Measurements from ENCODE around the gene RNF43. TPM values are rescaled to one million over a fixed set of nuclear protein-coding genes. Genes with fewer than 3 reads are reported as not detected.

The RNF43 gene
- total and polyA plus RNA-seq, 2 of the 13 experiments (the other 11 are each of a cell fraction or from before 2014, with no cell fraction given) = 31.0 to 53.4 TPM

DNA sequence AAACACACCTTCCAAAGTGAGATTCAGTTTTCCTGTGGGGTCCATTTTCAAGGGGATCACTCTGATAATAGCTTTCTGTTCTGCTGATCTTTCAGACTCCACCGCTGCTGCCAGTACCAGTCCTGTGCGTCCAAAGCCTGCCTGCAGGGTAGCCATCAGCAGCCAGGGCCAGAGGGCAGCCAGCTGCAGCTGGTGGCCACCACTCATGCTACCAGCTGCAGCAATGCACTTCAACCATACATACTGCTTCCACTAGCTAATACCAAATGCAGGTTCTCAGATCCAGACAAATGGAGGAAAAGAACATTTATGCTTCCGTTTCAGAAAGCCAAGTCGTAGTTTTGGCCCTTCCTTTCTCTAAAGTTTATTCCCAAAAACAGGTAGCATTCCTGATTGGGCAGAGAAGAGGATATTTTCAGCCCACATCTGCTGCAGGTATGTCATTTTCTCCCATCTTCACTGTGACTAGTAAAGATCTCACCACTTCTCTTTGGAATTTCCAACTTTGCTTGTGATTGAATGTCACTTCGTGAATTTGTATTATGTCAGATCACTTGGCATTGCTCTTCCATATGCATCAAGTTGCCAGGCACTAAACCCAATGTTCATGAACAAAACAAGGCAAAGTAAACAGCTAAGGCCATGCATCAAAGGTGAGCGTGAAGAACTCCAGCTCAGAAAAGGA lies 1.8 kb downstream of the RNF43 start (continued):
- TF ChIP-seq REST (IDR thresholded peaks at IDR 0.05; ENCODE audit: borderline replicate concordance in 1 of 2, low read depth in 1 of 2, low read length in 2 of 2) (no peak), PRPF4 (IDR thresholded peaks at IDR 0.05; ENCODE audit: low read depth, low read length, poor library complexity, severe bottlenecking) (no peak), ZNF230 (CRISPR knock-in tag; IDR thresholded peaks at IDR 0.05) (no peak), RCOR2 (CRISPR knock-in tag; IDR thresholded peaks at IDR 0.05) (no peak), PAWR (CRISPR knock-in tag; IDR thresholded peaks at IDR 0.05; ENCODE audit: borderline replicate concordance) (no peak), FOSL1 (CRISPR knock-in tag; IDR thresholded peaks at IDR 0.05; ENCODE audit: borderline replicate concordance) (no peak), HOXA3 (CRISPR knock-in tag; IDR thresholded peaks at IDR 0.05) (peak; percentile 45), ZNF124 (CRISPR knock-in tag; IDR thresholded peaks at IDR 0.05) (peak; percentile 33; the same call in 1 of the 2 replicates), ZNF883 (CRISPR knock-in tag; IDR thresholded peaks at IDR 0.05; ENCODE audit: not compliant biosample characterization) (no peak), ZFP41 (CRISPR knock-in tag; IDR thresholded peaks at IDR 0.05; ENCODE audit: borderline replicate concordance) (no peak), ZNF713 (CRISPR knock-in tag; IDR thresholded peaks at IDR 0.05) (no peak), GTF3A (CRISPR knock-in tag; conservative IDR thresholded peaks at IDR 0.05) (no peak), SNAPC4 (CRISPR knock-in tag; IDR thresholded peaks at IDR 0.05) (no peak), ZBTB7B (CRISPR knock-in tag; IDR thresholded peaks at IDR 0.05) (peak; percentile 30; the same call in 1 of the 2 replicates)
- TF ChIP-seq, protein P1, sequence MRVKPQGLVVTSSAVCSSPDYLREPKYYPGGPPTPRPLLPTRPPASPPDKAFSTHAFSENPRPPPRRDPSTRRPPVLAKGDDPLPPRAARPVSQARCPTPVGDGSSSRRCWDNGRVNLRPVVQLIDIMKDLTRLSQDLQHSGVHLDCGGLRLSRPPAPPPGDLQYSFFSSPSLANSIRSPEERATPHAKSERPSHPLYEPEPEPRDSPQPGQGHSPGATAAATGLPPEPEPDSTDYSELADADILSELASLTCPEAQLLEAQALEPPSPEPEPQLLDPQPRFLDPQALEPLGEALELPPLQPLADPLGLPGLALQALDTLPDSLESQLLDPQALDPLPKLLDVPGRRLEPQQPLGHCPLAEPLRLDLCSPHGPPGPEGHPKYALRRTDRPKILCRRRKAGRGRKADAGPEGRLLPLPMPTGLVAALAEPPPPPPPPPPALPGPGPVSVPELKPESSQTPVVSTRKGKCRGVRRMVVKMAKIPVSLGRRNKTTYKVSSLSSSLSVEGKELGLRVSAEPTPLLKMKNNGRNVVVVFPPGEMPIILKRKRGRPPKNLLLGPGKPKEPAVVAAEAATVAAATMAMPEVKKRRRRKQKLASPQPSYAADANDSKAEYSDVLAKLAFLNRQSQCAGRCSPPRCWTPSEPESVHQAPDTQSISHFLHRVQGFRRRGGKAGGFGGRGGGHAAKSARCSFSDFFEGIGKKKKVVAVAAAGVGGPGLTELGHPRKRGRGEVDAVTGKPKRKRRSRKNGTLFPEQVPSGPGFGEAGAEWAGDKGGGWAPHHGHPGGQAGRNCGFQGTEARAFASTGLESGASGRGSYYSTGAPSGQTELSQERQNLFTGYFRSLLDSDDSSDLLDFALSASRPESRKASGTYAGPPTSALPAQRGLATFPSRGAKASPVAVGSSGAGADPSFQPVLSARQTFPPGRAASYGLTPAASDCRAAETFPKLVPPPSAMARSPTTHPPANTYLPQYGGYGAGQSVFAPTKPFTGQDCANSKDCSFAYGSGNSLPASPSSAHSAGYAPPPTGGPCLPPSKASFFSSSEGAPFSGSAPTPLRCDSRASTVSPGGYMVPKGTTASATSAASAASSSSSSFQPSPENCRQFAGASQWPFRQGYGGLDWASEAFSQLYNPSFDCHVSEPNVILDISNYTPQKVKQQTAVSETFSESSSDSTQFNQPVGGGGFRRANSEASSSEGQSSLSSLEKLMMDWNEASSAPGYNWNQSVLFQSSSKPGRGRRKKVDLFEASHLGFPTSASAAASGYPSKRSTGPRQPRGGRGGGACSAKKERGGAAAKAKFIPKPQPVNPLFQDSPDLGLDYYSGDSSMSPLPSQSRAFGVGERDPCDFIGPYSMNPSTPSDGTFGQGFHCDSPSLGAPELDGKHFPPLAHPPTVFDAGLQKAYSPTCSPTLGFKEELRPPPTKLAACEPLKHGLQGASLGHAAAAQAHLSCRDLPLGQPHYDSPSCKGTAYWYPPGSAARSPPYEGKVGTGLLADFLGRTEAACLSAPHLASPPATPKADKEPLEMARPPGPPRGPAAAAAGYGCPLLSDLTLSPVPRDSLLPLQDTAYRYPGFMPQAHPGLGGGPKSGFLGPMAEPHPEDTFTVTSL (CRISPR knock-in tag; IDR thresholded peaks at IDR 0.05; ENCODE audit: borderline replicate concordance) = no peak
